Mononuclear cell (primary cell): Measurements from ENCODE around the gene MICB. TPM values are rescaled to one million over a fixed set of nuclear protein-coding genes. Genes with fewer than 3 reads are reported as not detected.

Experiments used
- H3K27me3 ChIP-seq: 2 replicates; pipeline ENCODE4 v1.6.0; 2011; ENCODE audit warnings: low read length, control low read depth; ENCODE audit not compliant: insufficient read depth
- H3K4me1 ChIP-seq: 2 replicates; pipeline ENCODE4 v1.5.1; 2011; ENCODE audit warnings: mild to moderate bottlenecking, low read length, control low read depth; ENCODE audit not compliant: insufficient read depth
- H3K4me3 ChIP-seq: 2 replicates; pipeline ENCODE4 v1.5.1; 2011; ENCODE audit warnings: mild to moderate bottlenecking, low read length, moderate library complexity
- H3K9me3 ChIP-seq: 2 replicates; pipeline ENCODE4 v1.5.1; 2011; ENCODE audit warnings: low read depth, mild to moderate bottlenecking, control low read depth, low read length
- total RNA-seq: library from RNA; depleted of rRNA; stranded (reverse); fragments of >200 nt; gene quantifications from one replicate; pipeline ENCODE4 v1.2.3, GENCODE V29; 2012

Gene MICB
- total RNA-seq, 1 donor = 29.2 TPM

GRCh38 chr6:31468311-31468710, 29.6 kb upstream of the MICB start:
- H3K4me1 ChIP-seq = peaks cover 81% of the 10 kb centered on the region
- no peaks in the 10 kb centered on the region for H3K27me3 ChIP-seq
- no peak overlapping the region for H3K4me3 ChIP-seq
- no peaks in the 10 kb centered on the region for H3K9me3 ChIP-seq

GRCh38 chr6:31470801-31471200, 27.1 kb upstream of the MICB start:
- H3K27me3 ChIP-seq = no peaks in the 10 kb centered on the region
- no peaks in the 10 kb centered on the region for H3K9me3 ChIP-seq
- H3K4me3 ChIP-seq = no peak overlapping the region
- peaks cover 64% of the 10 kb centered on the region for H3K4me1 ChIP-seq

GRCh38 chr6:31471711-31472110, 26.2 kb upstream of the MICB start:
- peaks cover 54% of the 10 kb centered on the region for H3K4me1 ChIP-seq
- no peak overlapping the region for H3K4me3 ChIP-seq
- H3K27me3 ChIP-seq = no peaks in the 10 kb centered on the region
- no peaks in the 10 kb centered on the region for H3K9me3 ChIP-seq

- H3K27me3 ChIP-seq = no peaks in the 10 kb centered on the region
- H3K9me3 ChIP-seq = no peaks in the 10 kb centered on the region
- peaks cover 50% of the 10 kb centered on the region for H3K4me1 ChIP-seq
- no peak overlapping the region for H3K4me3 ChIP-seq
Measured at GRCh38 chr6:31472259-31472658, 25.7 kb upstream of the MICB start.

- H3K27me3 ChIP-seq = no peaks in the 10 kb centered on the region
- H3K4me3 ChIP-seq = no peak overlapping the region
- no peaks in the 10 kb centered on the region for H3K9me3 ChIP-seq
- H3K4me1 ChIP-seq = peaks cover 47% of the 10 kb centered on the region
Measured at GRCh38 chr6:31473244-31473643, 24.7 kb upstream of the MICB start.

- Histone ChIP-seq H3K27me3 (no peaks in the 10 kb centered on the region), H3K9me3 (no peaks in the 10 kb centered on the region), H3K4me3 (no peak overlapping the region), H3K4me1 (peaks cover 39% of the 10 kb centered on the region)
Measured at GRCh38 chr6:31473780-31474761, 23.9 kb upstream of the MICB start.

GRCh38 chr6:31474871-31475286, 23.1 kb upstream of the MICB start:
- Histone ChIP-seq H3K9me3 (no peaks in the 10 kb centered on the region), H3K27me3 (no peaks in the 10 kb centered on the region), H3K4me1 (peaks cover 31% of the 10 kb centered on the region), H3K4me3 (no peak overlapping the region)

- Histone ChIP-seq H3K27me3 (no peaks in the 10 kb centered on the region), H3K9me3 (no peaks in the 10 kb centered on the region), H3K4me1 (peaks cover 13% of the 10 kb centered on the region), H3K4me3 (no peak overlapping the region)
Measured at GRCh38 chr6:31476515-31477139, 21.3 kb upstream of the MICB start.

- no peaks in the 10 kb centered on the region for H3K9me3 ChIP-seq
- H3K4me1 ChIP-seq = peaks cover 8% of the 10 kb centered on the region
- no peaks in the 10 kb centered on the region for H3K27me3 ChIP-seq
- no peak overlapping the region for H3K4me3 ChIP-seq
Measured at GRCh38 chr6:31477521-31477920, 20.4 kb upstream of the MICB start.

GRCh38 chr6:31478186-31478950, 19.6 kb upstream of the MICB start:
- no peak overlapping the region for H3K4me3 ChIP-seq
- H3K27me3 ChIP-seq = no peaks in the 10 kb centered on the region
- no peaks in the 10 kb centered on the region for H3K9me3 ChIP-seq
- H3K4me1 ChIP-seq = peaks cover 5% of the 10 kb centered on the region

- no peaks in the 10 kb centered on the region for H3K4me1 ChIP-seq
- H3K27me3 ChIP-seq = no peaks in the 10 kb centered on the region
- no peaks in the 10 kb centered on the region for H3K9me3 ChIP-seq
- H3K4me3 ChIP-seq = no peak overlapping the region
Measured at GRCh38 chr6:31479151-31479932, 18.6 kb upstream of the MICB start.

- H3K9me3 ChIP-seq = no peaks in the 10 kb centered on the region
- no peak overlapping the region for H3K4me3 ChIP-seq
- no peaks in the 10 kb centered on the region for H3K4me1 ChIP-seq
- no peaks in the 10 kb centered on the region for H3K27me3 ChIP-seq
Measured at GRCh38 chr6:31479933-31480535, 17.9 kb upstream of the MICB start.

GRCh38 chr6:31480574-31480973, 17.4 kb upstream of the MICB start:
- H3K9me3 ChIP-seq = no peaks in the 10 kb centered on the region
- no peak overlapping the region for H3K4me3 ChIP-seq
- no peaks in the 10 kb centered on the region for H3K27me3 ChIP-seq
- no peaks in the 10 kb centered on the region for H3K4me1 ChIP-seq

GRCh38 chr6:31483392-31483791, 14.6 kb upstream of the MICB start:
- H3K4me1 ChIP-seq = no peaks in the 10 kb centered on the region
- no peak overlapping the region for H3K4me3 ChIP-seq
- no peaks in the 10 kb centered on the region for H3K27me3 ChIP-seq
- no peaks in the 10 kb centered on the region for H3K9me3 ChIP-seq
